ENCODE results near the gene NRXN2.
"Not testable (repeated sequence)": the region's sequence is repeated elsewhere in the genome, so short reads cannot be mapped to it uniquely, and the experiment has no call there.

The NRXN2 gene

GRCh38 chr11:64674774-64675173 is 48.2 kb downstream of the NRXN2 start:
- DNase-seq (ENCODE audit: low read depth, low spot score), result no peak

GRCh38 chr11:64673279-64673678 is 49.7 kb downstream of the NRXN2 start:
- DNase-seq (ENCODE audit: low read depth, low spot score), result no peak

GRCh38 chr11:64672875-64673274 is 50.1 kb downstream of the NRXN2 start:
- DNase-seq (ENCODE audit: low read depth, low spot score), result no peak

GRCh38 chr11:64670975-64671374 is 52.0 kb downstream of the NRXN2 start:
- no peak for DNase-seq (ENCODE audit: low read depth, low spot score)

- no peak for DNase-seq (ENCODE audit: low read depth, low spot score)
Measured at GRCh38 chr11:64667154-64667745, 55.7 kb downstream of the NRXN2 start.

- no peak for DNase-seq (ENCODE audit: low read depth, low spot score)
Measured at GRCh38 chr11:64665411-64665821, 57.6 kb downstream of the NRXN2 start.

- not testable (repeated sequence) for DNase-seq (ENCODE audit: low read depth, low spot score)
Measured at GRCh38 chr11:64664236-64664870, 58.6 kb downstream of the NRXN2 start.

- DNase-seq (ENCODE audit: low read depth, low spot score), result no peak
Measured at GRCh38 chr11:64663656-64664055, 59.3 kb downstream of the NRXN2 start.

- no peak for DNase-seq (ENCODE audit: low read depth, low spot score)
Measured at GRCh38 chr11:64661614-64662013, 61.4 kb downstream of the NRXN2 start.

GRCh38 chr11:64661146-64661545 is 61.9 kb downstream of the NRXN2 start:
- peak; percentile 12 for DNase-seq (ENCODE audit: low read depth, low spot score)

- DNase-seq (ENCODE audit: low read depth, low spot score), result no peak
Measured at GRCh38 chr11:64660706-64661105, 62.3 kb downstream of the NRXN2 start.

GRCh38 chr11:64660205-64660604 is 62.8 kb downstream of the NRXN2 start:
- DNase-seq (ENCODE audit: low read depth, low spot score), result no peak

GRCh38 chr11:64659417-64660144 is 63.4 kb downstream of the NRXN2 start:
- DNase-seq (ENCODE audit: low read depth, low spot score), result peak; percentile 52

GRCh38 chr11:64658265-64658664 is 64.7 kb downstream of the NRXN2 start:
- no peak for DNase-seq (ENCODE audit: low read depth, low spot score)

- DNase-seq (ENCODE audit: low read depth, low spot score), result no peak
Measured at GRCh38 chr11:64656862-64657261, 66.1 kb downstream of the NRXN2 start.

GRCh38 chr11:64655941-64656601 is 66.9 kb downstream of the NRXN2 start:
- no peak for DNase-seq (ENCODE audit: low read depth, low spot score)

GRCh38 chr11:64654958-64655541 is 67.9 kb downstream of the NRXN2 start:
- DNase-seq (ENCODE audit: low read depth, low spot score), result no peak

GRCh38 chr11:64654439-64654838 is 68.6 kb downstream of the NRXN2 start:
- no peak for DNase-seq (ENCODE audit: low read depth, low spot score)

GRCh38 chr11:64653388-64653973 is 69.5 kb downstream of the NRXN2 start:
- DNase-seq (ENCODE audit: low read depth, low spot score), result no peak

GRCh38 chr11:64652586-64653387 is 70.2 kb downstream of the NRXN2 start:
- peak; percentile 86 for DNase-seq (ENCODE audit: low read depth, low spot score)

Measured in astrocyte of the hippocampus (primary cell).